ENCODE results near the gene ATP8A2.
"Not testable (repeated sequence)": the region's sequence is repeated elsewhere in the genome, so short reads cannot be mapped to it uniquely, and the experiment has no call there.

Gene ATP8A2

DNA sequence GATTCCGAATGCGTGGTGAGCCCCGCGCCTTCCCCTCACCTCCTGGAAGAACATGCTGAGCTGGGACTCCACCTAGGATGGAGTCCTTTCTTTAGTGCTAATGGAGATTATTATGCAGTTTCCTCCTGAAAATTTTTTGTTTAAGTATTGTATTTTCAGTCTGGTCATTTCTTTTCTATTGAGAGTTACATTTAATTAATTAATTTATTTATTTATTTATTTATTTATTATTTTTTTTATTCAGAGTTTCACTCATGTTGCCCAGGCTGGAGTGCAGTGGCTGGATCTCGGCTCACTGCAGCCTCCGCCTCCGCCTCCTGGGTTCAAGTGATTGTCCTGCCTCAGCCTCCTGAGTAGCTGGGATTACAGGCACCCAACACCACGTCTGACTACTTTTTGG lies 400.8 kb downstream of the ATP8A2 start:
- H3K27me3 Mint-ChIP-seq = peaks cover 0 to 14% of the 10 kb centered on the region in 2 donors
- H3K9me3 Mint-ChIP-seq; H3K27ac Mint-ChIP-seq; H3K36me3 Mint-ChIP-seq (ENCODE audit: insufficient read depth); DNase-seq; H3K4me1 Mint-ChIP-seq (ENCODE audit: low read depth in 2 of 2); ATAC-seq (replicated peaks); H3K4me3 Mint-ChIP-seq: not testable (repeated sequence)

DNA sequence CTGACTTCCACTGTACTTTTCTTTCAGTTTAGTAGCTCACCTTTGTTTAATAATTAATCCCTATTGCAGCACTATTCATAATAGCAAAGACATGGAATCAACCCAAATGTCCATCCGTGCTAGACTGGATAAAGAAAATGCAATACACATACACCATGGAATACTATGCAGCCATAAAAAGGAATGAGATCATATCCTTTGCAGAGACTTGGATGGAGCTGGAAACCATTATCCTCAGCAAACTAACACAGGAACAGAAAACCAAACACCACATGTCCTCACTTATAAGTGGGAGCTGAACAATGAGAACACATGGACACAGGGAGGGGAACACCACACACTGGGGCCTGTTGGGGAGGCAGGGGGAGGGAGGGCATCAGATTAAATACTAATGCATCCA lies 402.3 kb downstream of the ATP8A2 start:
- not testable (repeated sequence) for ATAC-seq (replicated peaks); H3K9me3 Mint-ChIP-seq

DNA sequence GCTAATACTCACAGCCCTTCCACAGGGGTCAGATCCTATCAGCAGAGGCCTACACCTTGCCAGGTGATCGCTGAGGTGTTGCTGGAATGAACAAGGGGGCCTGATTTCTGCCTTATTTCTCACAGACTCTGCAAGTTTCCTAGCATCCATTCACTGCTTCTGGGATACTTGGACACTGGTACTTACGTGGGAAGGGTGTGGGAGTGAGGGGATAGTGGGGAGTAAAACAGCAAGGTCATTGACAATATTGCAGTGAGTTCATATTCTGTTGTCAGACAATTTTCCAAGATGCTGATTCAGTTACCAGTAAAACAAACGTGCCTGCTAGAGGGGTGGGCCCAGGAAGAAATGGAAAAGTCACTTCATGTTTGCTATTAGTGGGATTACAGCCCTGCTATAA lies 403.5 kb downstream of the ATP8A2 start:
- Mint-ChIP-seq H3K27ac (no peak overlapping the region), H3K36me3 (ENCODE audit: insufficient read depth) (no peaks in the 10 kb centered on the region), H3K4me3 (no peak overlapping the region), H3K27me3 (peaks cover 5 to 15% of the 10 kb centered on the region in 2 donors), H3K9me3 (no peaks in the 10 kb centered on the region), H3K4me1 (ENCODE audit: low read depth in 2 of 2) (no peaks in the 10 kb centered on the region)
- DNase-seq (no peak), ATAC-seq (replicated peaks) (no peak)

More for the DNA sequence above, 402.3 kb downstream of the ATP8A2 start:
- H3K4me1 Mint-ChIP-seq (ENCODE audit: low read depth in 2 of 2); H3K4me3 Mint-ChIP-seq; H3K27ac Mint-ChIP-seq; DNase-seq; H3K36me3 Mint-ChIP-seq (ENCODE audit: insufficient read depth): not testable (repeated sequence)
- H3K27me3 Mint-ChIP-seq = peaks cover 5 to 24% of the 10 kb centered on the region in 2 donors

DNA sequence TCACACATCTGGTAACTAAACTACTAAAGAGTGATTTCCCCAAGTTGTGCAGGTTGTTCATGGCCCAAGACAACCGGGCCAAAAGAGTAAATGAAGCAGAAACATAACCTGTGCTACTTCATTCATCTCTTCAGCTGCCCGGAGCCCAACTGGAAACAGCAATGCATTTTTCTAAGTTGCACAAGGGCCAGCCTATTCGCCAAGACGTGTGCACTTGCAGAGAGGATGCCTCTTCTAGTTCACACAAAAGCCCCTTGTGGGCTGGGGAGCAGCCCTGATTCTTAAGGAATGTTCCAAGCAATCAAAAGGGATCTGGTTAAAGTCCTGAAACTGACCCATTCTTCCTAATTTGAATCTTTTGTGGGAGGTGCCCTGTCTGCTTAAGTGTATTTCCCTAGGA lies 404.2 kb downstream of the ATP8A2 start:
- ATAC-seq (replicated peaks) = no peak

DNA sequence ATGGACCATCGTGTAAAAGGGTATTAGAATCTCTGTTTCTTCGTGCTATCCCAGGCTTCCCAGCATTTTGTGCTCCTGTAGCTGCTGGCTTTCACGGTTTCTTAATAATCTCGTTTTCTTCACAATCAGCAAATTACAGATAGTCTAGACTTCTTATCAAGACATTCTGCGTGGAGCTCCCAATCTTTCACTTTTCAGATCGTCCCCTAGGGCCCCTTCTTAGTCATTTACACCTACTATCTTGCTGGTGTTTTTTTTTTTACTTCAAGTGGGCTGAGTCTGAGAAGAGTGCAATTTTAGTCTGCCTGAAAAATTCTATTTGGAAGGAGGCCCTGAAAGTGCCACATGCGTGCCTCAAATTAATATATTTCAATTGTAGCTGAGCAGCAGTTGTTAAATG lies 404.9 kb downstream of the ATP8A2 start:
- no peaks in the 10 kb centered on the region for H3K36me3 Mint-ChIP-seq (ENCODE audit: insufficient read depth)
- ATAC-seq (replicated peaks) = no peak
- no peak for DNase-seq
- H3K4me1 Mint-ChIP-seq (ENCODE audit: low read depth in 2 of 2) = no peaks in the 10 kb centered on the region
- H3K4me3 Mint-ChIP-seq = no peak overlapping the region
- H3K27ac Mint-ChIP-seq = no peak overlapping the region
- peaks cover 5 to 10% of the 10 kb centered on the region in 2 donors for H3K27me3 Mint-ChIP-seq
- H3K9me3 Mint-ChIP-seq = no peaks in the 10 kb centered on the region

More for the DNA sequence above, 404.2 kb downstream of the ATP8A2 start:
- H3K36me3 Mint-ChIP-seq (ENCODE audit: insufficient read depth) = no peaks in the 10 kb centered on the region
- H3K9me3 Mint-ChIP-seq = no peaks in the 10 kb centered on the region
- H3K4me3 Mint-ChIP-seq = no peak overlapping the region
- H3K4me1 Mint-ChIP-seq (ENCODE audit: low read depth in 2 of 2) = no peaks in the 10 kb centered on the region
- DNase-seq = no peak
- H3K27me3 Mint-ChIP-seq = peaks cover 5 to 10% of the 10 kb centered on the region in 2 donors
- H3K27ac Mint-ChIP-seq = no peak overlapping the region

DNA sequence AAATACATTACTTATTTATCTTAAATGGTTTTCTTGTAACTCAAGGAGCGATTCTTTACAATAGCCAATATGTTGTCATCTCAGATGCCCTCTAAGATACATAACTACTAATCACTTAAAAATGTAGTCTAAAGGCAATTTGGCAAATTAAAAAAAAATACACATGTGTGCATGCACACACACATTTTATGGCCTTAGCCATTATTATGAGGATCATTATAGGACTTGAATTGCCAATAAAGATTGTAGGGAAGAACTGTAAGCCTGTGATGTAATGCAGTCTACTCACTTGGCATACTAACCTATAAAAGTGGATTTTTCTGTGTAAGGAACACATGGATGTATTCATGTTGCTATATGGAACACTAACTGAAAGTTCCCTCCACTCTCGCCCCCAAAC lies 405.7 kb downstream of the ATP8A2 start:
- Mint-ChIP-seq H3K27ac (no peak overlapping the region), H3K36me3 (ENCODE audit: insufficient read depth) (no peaks in the 10 kb centered on the region), H3K4me1 (ENCODE audit: low read depth in 2 of 2) (no peaks in the 10 kb centered on the region), H3K4me3 (no peak overlapping the region), H3K27me3 (peaks cover 5 to 10% of the 10 kb centered on the region in 2 donors), H3K9me3 (no peaks in the 10 kb centered on the region)
- ATAC-seq (replicated peaks) (no peak), DNase-seq (no peak)

DNA sequence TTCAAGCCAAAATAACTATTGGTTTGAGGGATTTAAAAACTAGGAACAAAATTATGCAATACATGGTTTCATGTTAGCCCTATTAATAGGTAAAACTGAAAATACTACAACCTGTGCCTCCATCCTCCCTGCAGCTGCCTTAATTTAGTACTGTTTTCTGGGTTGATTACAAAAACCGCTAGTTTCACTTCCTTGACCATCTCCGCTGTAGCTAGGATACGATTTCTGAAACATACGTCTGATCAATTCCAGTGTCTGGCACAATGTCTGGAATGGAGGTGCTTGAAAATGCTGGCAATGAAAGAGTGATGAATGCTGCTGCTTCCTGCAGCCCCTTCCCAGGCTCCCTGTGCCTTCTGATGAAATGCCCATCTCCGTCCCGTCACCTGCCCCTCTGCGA lies 406.6 kb downstream of the ATP8A2 start:
- peaks cover 5 to 10% of the 10 kb centered on the region in 2 donors for H3K27me3 Mint-ChIP-seq
- no peak overlapping the region for H3K27ac Mint-ChIP-seq
- H3K4me1 Mint-ChIP-seq (ENCODE audit: low read depth in 2 of 2) = no peaks in the 10 kb centered on the region
- DNase-seq = no peak
- H3K36me3 Mint-ChIP-seq (ENCODE audit: insufficient read depth) = no peaks in the 10 kb centered on the region
- no peaks in the 10 kb centered on the region for H3K9me3 Mint-ChIP-seq
- no peak overlapping the region for H3K4me3 Mint-ChIP-seq
- no peak for ATAC-seq (replicated peaks)

DNA sequence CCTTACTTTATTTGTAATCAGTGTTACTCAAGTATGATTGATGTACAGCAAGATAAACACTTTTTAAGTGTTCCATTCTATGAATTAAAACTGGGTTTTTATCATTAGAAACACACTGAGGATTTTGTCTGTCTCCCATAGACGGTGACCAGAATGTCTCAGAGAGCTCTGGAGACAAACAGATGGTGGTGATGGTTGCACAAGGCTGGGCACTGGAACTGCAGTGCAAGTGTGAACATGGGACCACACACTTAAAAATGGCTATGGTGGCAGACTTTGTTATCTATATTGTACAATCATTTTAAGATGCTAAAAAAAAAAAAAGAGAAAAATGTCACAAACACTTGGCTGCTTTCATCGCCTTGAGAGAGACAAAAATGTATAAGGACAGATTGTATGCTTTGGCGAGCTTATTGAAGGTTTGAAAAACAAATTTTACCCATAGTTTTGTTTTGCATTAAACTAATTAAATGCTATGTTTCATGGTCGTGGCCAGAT lies 407.1 kb downstream of the ATP8A2 start:
- Mint-ChIP-seq H3K27ac (no peak overlapping the region), H3K4me1 (ENCODE audit: low read depth in 2 of 2) (no peaks in the 10 kb centered on the region), H3K4me3 (no peak overlapping the region), H3K36me3 (ENCODE audit: insufficient read depth) (no peaks in the 10 kb centered on the region), H3K9me3 (no peaks in the 10 kb centered on the region), H3K27me3 (peaks cover 5 to 10% of the 10 kb centered on the region in 2 donors)
- DNase-seq (no peak), ATAC-seq (replicated peaks) (no peak)

DNA sequence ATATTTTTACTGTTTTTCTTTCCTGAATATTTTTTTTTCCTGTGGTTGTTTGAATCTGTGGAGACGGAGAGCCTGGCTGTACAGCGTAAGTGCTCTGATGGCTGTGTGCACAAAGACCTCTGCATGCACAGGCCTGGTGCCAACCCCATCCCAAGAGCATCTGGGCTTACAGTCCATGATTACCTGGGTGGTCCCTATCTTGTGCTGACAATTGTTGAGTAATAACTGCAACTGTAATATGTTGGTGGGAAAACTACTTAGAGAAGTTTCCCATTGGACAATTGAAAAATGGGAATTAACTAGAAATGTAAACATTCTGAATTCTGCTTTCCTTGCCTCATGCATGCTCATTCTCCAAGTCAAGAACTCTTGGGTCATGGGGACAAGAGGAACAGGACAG lies 411.3 kb downstream of the ATP8A2 start:
- Mint-ChIP-seq H3K4me3 (no peak overlapping the region), H3K27me3 (peaks cover 5 to 12% of the 10 kb centered on the region in 2 donors), H3K27ac (no peak overlapping the region), H3K36me3 (ENCODE audit: insufficient read depth) (no peaks in the 10 kb centered on the region), H3K4me1 (ENCODE audit: low read depth in 2 of 2) (no peaks in the 10 kb centered on the region), H3K9me3 (no peaks in the 10 kb centered on the region)
- DNase-seq (no peak), ATAC-seq (replicated peaks) (no peak)

DNA sequence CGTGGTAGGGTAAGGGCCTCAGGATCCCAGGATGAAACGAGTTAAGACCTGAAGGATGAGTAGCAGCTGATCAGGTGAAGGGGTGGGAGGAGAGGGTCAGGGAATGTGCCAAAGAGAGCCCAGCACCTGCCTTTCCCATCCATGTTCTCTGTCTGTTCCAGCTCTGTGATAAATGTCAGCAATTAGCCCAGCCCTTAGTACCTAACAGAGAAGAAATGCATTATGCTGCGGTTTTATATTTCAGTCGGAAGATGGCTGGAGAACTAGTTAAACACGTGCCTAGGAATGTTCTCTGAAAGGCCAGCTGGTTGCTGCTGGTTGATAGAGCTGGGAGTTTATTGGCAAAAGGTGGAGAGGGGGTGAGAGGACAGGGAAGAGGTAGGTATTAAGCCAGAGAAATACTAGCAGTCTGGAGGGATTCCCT lies 411.8 kb downstream of the ATP8A2 start:
- Mint-ChIP-seq H3K4me3 (no peak overlapping the region), H3K9me3 (no peaks in the 10 kb centered on the region), H3K27ac (no peak overlapping the region), H3K36me3 (ENCODE audit: insufficient read depth) (no peaks in the 10 kb centered on the region), H3K4me1 (ENCODE audit: low read depth in 2 of 2) (no peaks in the 10 kb centered on the region), H3K27me3 (peaks cover 1 to 12% of the 10 kb centered on the region in 2 donors)
- DNase-seq (no peak), ATAC-seq (replicated peaks) (no peak)

DNA sequence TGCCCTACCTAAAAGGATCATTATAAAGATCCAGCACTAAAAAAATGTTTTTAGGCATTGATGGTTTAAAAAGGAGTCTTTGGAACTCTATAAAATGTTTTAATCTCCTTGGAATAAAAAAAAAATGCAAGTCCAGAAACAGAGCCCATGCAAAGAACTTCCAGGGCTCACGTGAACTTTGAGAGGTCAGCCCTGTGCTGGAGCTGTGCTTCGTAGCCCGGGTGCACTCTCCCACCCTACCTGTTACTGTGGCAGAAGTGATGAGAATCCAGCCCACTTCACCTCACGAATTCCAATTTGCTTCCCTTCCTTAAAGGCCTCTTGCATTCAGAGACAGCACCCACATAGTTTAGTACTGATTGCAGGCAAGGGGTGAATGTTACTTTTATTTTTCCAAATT lies 412.3 kb downstream of the ATP8A2 start:
- H3K27ac Mint-ChIP-seq = no peak overlapping the region

DNA sequence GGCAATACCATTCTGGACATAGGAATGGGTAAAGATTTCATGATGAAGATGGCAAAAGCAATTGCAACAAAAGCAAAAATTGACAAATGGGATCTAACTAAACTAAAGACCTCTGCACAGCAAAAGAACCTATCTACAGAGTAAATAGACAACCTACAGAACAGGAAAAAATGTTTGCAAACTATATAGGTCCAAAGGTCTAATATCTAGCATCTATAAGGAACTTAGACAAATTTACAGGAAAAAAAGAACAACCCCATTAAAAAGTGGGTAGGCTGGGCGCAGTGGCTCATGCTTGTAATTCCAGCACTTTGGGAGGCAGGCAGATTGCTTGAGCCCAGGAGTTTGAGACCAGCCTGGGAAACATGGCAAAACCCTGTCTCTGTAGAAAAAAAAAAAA lies 418.4 kb downstream of the ATP8A2 start:
- H3K27me3 Mint-ChIP-seq; ATAC-seq (replicated peaks); H3K4me1 Mint-ChIP-seq (ENCODE audit: low read depth in 2 of 2); H3K9me3 Mint-ChIP-seq; H3K36me3 Mint-ChIP-seq (ENCODE audit: insufficient read depth); H3K27ac Mint-ChIP-seq; DNase-seq; H3K4me3 Mint-ChIP-seq: not testable (repeated sequence)

More for the DNA sequence above, 412.3 kb downstream of the ATP8A2 start:
- DNase-seq (no peak), ATAC-seq (replicated peaks) (no peak)
- H3K9me3 Mint-ChIP-seq = no peaks in the 10 kb centered on the region
- H3K4me1 Mint-ChIP-seq (ENCODE audit: low read depth in 2 of 2) = no peaks in the 10 kb centered on the region
- peaks cover 0 to 9% of the 10 kb centered on the region in 2 donors for H3K27me3 Mint-ChIP-seq
- no peaks in the 10 kb centered on the region for H3K36me3 Mint-ChIP-seq (ENCODE audit: insufficient read depth)
- no peak overlapping the region for H3K4me3 Mint-ChIP-seq

DNA sequence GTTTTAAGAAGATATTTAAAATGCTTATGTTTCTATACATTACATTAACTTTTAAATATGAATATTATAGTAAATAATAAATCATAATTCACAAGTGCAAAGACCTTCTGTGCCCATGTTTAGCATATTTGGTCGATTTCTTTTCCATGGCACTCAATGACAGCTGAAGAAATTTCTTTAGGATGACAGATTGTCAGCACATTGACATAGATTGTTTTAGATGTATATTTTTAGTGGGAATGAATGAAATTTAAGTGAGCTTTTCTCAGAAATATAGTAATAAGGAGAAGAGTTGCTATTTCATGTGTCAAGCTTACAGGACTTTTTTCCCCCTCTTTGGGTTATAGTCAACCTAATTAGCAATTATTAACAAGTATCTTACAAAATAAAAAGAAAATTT lies 423.5 kb downstream of the ATP8A2 start:
- ATAC-seq (replicated peaks) (no peak), DNase-seq (no peak)
- peaks cover 0 to 5% of the 10 kb centered on the region in 2 donors for H3K27me3 Mint-ChIP-seq
- no peak overlapping the region for H3K27ac Mint-ChIP-seq
- peaks cover 0 to 2% of the 10 kb centered on the region in 2 donors for H3K9me3 Mint-ChIP-seq
- H3K4me3 Mint-ChIP-seq = no peak overlapping the region
- H3K4me1 Mint-ChIP-seq (ENCODE audit: low read depth in 2 of 2) = no peaks in the 10 kb centered on the region
- H3K36me3 Mint-ChIP-seq (ENCODE audit: insufficient read depth) = no peaks in the 10 kb centered on the region

DNA sequence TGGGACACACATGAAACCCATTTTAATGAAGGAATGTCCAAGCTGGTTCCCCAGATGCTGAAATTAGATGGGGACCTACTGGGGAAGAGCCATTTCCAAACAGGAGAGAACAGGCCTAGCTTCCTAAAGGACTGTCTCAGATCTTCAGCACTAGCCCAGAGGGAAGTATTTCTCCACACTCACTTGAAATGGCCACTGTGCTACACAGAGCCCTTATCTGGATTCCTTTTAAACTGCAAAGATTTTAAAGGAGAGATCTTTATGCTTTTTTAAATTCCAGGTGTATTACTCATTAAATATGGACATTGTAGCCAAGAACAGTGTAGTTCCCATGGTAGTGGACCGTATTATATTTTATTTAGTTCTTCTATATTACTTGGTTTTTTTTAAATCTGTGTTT lies 424.7 kb downstream of the ATP8A2 start:
- Mint-ChIP-seq H3K27me3 (peaks cover 0 to 5% of the 10 kb centered on the region in 2 donors), H3K4me3 (no peak overlapping the region), H3K27ac (no peak overlapping the region), H3K36me3 (ENCODE audit: insufficient read depth) (no peaks in the 10 kb centered on the region), H3K9me3 (peaks cover 0 to 2% of the 10 kb centered on the region in 2 donors), H3K4me1 (ENCODE audit: low read depth in 2 of 2) (no peaks in the 10 kb centered on the region)
- ATAC-seq (replicated peaks) (no peak), DNase-seq (no peak)

DNA sequence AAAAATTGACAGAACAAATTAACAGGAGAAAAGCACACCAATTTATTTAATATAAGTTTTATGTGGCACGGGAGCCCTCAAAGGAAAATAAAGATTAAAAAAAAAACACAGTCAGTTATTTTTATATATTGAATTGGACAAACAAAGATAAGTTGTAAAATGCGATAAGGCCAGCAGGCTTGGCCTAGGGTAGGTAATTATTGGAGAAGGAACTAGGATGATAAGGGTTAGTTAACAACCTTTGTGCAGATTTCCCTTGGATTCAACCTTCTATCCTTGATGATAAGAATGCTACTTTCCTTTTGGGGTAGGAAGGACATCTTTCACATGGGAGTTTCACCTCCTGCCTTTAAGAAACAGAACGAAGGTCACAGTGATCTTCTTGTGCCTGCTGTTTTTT lies 427.2 kb downstream of the ATP8A2 start:
- no peaks in the 10 kb centered on the region for H3K9me3 Mint-ChIP-seq
- H3K27ac Mint-ChIP-seq = no peak overlapping the region
- ATAC-seq (replicated peaks) (no peak), DNase-seq (no peak)
- peaks cover 0 to under 1% of the 10 kb centered on the region in 2 donors for H3K27me3 Mint-ChIP-seq
- no peaks in the 10 kb centered on the region for H3K36me3 Mint-ChIP-seq (ENCODE audit: insufficient read depth)
- H3K4me1 Mint-ChIP-seq (ENCODE audit: low read depth in 2 of 2) = no peaks in the 10 kb centered on the region
- H3K4me3 Mint-ChIP-seq = no peak overlapping the region

All from effector memory CD8-positive, alpha-beta T cell (primary cell).